Gastrocnemius medialis (tissue), 4 donors: ENCODE measurements around the gene COL11A2. TPM values are rescaled to one million over a fixed set of nuclear protein-coding genes. Genes with fewer than 3 reads are reported as not detected.

Experiments
- ATAC-seq, 2 donors: fragments of 150-250 bp; one replicate each; pipeline ENCODE4 v1.9.1; 2016
- DNase-seq, 2 donors: peaks; one replicate each; pipeline ENCODE4 v3.0.0-alpha.2; 2019
- H3K27ac ChIP-seq, 4 donors: fragments of 200-600 bp; sonication (generic); 1 replicate in 1 of 4; 2 replicates in 3 of 4; pipeline ENCODE4 v1.5.1; 2016 to 2018; ENCODE audit warnings: mild to moderate bottlenecking in 2 of 4, moderate library complexity in 1 of 4
- H3K27me3 ChIP-seq, 3 donors: fragments of 200-600 bp; sonication (generic) in 2 of 3; 1 replicate in 1 of 3; 2 replicates in 2 of 3; pipeline versions ENCODE4 v1.5.1 to v1.6.0; 2016 to 2019; ENCODE audit warnings: mild to moderate bottlenecking in 1 of 3, moderate library complexity in 1 of 3
- H3K36me3 ChIP-seq, 2 donors: fragments of 200-600 bp; sonication (generic) in 1 of 2; one replicate each; pipeline ENCODE4 v1.5.1; 2017 to 2018
- H3K4me1 ChIP-seq, 2 donors: fragments of 200-600 bp; sonication (generic) in 1 of 2; one replicate each; pipeline ENCODE4 v1.5.1; 2016 to 2017; ENCODE audit warnings: mild to moderate bottlenecking in 2 of 2
- H3K4me3 ChIP-seq, 4 donors: fragments of 200-600 bp; sonication (generic) in 3 of 4; 1 replicate in 1 of 4; 2 replicates in 3 of 4; pipeline ENCODE4 v1.5.1; 2016 to 2019; ENCODE audit warnings: mild to moderate bottlenecking in 2 of 4
- H3K9me3 ChIP-seq, 3 donors: fragments of 200-600 bp; sonication (generic) in 2 of 3; 1 replicate in 1 of 3; 2 replicates in 2 of 3; pipeline ENCODE4 v1.5.1; 2016 to 2019
- POLR2A ChIP-seq, 2 donors: fragments of 450-650 bp; IDR thresholded peaks; one replicate each; pipeline ENCODE4 v1.6.1; 2017; ENCODE audit warnings: antibody characterized with exemption in 2 of 2, mild to moderate bottlenecking in 2 of 2, moderate library complexity in 2 of 2
- in situ Hi-C, 4 donors: fragments of 200-750 bp; cut with MboI; loops; one replicate each; pipeline versions ENCODE4 v1.15.0 to v1.8.0; 2017; ENCODE audit warnings: low sequenced_read_pairs in 4 of 4
- intact Hi-C: fragments of 100-400 bp; cut with DNase I; formaldehyde crosslinking; loops from one replicate; pipeline ENCODE4 v1.15.1; 2023; ENCODE audit warnings: low total_unique reads
- total RNA-seq, 4 donors: library from RNA; depleted of rRNA; stranded (reverse); fragments of >200 nt; gene quantifications; one replicate each; pipeline versions ENCODE4 v1.1.0 to v1.2.3, GENCODE V29; 2016
- TF ChIP-seq, protein P1 (sequence below), 5 experiments: fragments of 450-650 bp in 3 of 5; fragments of 200-600 bp in 2 of 5; sonication (generic) in 2 of 5; IDR thresholded peaks in 4 of 5; conservative IDR thresholded peaks in 1 of 5; 1 replicate in 4 of 5; 2 replicates in 1 of 5; pipeline ENCODE4 v1.5.1; 2016 to 2019; ENCODE audit warnings: antibody characterized with exemption in 5 of 5, mild to moderate bottlenecking in 3 of 5, moderate library complexity in 3 of 5

Gene COL11A2
- total RNA-seq, 4 donors from 2014 or later: 0.31 to 0.92 (median 0.47) TPM

DNA sequence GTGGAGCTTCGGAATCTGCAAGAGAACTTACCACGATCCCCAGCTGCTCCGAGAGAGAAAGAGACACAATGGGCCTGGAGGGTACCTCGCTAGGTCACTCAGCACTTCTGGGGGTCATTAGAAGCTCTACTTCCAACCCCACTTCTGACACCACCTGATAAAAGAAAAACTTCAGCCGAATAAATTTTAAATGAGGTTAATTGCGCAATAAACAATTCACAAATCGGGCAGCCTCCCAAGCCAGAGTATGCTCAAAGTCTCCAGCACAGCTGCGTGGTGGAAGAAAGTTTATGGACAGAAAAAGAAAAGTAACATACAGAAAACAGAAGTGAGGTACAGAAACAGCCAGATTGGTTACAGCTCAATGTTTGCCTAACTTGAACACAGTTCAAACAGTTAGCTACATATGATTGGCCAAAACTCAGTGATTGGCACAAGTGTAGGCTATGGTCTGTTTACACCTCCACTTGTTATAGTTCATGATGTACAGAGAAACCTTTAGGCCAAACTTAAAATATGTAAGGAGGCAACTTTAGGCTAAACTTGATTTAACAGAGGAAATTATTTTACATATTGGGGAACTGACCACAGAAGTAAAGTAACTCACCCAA lies 52.6 kb downstream of the COL11A2 start:
- no peak for ATAC-seq
- Histone ChIP-seq H3K27me3 (peaks cover 0 to 5% (median 3%) of the 10 kb centered on the region in 3 donors), H3K4me1 (no peaks in the 10 kb centered on the region), H3K27ac (no peak overlapping the region), H3K36me3 (no peaks in the 10 kb centered on the region), H3K9me3 (no peaks in the 10 kb centered on the region), H3K4me3 (no peak overlapping the region)
- DNase-seq: no peak
- TF ChIP-seq, protein P1, sequence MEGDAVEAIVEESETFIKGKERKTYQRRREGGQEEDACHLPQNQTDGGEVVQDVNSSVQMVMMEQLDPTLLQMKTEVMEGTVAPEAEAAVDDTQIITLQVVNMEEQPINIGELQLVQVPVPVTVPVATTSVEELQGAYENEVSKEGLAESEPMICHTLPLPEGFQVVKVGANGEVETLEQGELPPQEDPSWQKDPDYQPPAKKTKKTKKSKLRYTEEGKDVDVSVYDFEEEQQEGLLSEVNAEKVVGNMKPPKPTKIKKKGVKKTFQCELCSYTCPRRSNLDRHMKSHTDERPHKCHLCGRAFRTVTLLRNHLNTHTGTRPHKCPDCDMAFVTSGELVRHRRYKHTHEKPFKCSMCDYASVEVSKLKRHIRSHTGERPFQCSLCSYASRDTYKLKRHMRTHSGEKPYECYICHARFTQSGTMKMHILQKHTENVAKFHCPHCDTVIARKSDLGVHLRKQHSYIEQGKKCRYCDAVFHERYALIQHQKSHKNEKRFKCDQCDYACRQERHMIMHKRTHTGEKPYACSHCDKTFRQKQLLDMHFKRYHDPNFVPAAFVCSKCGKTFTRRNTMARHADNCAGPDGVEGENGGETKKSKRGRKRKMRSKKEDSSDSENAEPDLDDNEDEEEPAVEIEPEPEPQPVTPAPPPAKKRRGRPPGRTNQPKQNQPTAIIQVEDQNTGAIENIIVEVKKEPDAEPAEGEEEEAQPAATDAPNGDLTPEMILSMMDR (IDR thresholded peaks at IDR 0.05 in 4 of 5, conservative IDR thresholded peaks at IDR 0.05 in 1 of 5): no peak
- TF ChIP-seq POLR2A (IDR thresholded peaks at IDR 0.05): no peak
- in situ Hi-C loops: no loop called here
- intact Hi-C loops: loop anchor here (10.0 kb wide), 1 partner anchor 135 kb away; the partner anchor contains the start of gene HLA-DOA

DNA sequence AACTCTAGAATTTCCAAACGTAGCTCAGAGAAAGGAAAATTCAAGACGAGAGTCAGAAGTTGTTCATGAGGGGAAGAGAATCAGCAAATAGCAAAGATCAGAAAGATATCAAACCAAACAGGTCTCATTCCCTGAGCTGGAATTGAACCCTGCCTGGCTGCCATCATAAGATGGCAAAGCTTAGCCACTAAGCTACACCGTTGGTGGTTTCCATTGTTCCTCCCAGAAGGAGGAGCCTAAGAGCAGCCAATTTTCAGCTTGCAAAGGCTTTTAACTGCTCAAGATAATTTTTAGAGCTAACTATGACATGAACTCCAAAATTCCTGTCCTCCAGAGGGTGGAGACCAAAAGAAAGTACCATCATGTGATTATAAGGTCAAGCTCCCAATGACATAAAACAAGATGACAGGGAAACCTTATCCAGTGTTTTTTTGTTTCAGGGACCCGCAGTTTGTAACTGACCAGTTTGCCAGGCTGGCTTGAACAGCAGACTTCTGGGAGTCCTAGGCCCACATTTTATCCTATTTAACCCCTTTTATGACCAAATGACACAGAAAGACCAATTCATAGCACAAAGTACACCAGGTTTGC lies 55.9 kb downstream of the COL11A2 start:
- Histone ChIP-seq H3K9me3 (no peaks in the 10 kb centered on the region), H3K4me3 (no peak overlapping the region), H3K36me3 (no peaks in the 10 kb centered on the region), H3K27me3 (no peaks in the 10 kb centered on the region), H3K4me1 (no peaks in the 10 kb centered on the region), H3K27ac (no peak overlapping the region)
- intact Hi-C loops (no loop called here), in situ Hi-C loops (no loop called here)
- TF ChIP-seq POLR2A (IDR thresholded peaks at IDR 0.05): no peak
- TF ChIP-seq, protein P1 (IDR thresholded peaks at IDR 0.05 in 4 of 5, conservative IDR thresholded peaks at IDR 0.05 in 1 of 5): no peak
- no peak for DNase-seq
- ATAC-seq: no peak

- H3K27me3 ChIP-seq: no peaks in the 10 kb centered on the region
- no peaks in the 10 kb centered on the region for H3K4me1 ChIP-seq
- H3K9me3 ChIP-seq: no peaks in the 10 kb centered on the region
- in situ Hi-C loops (no loop called here), intact Hi-C loops (no loop called here)
- DNase-seq (no peak), ATAC-seq (no peak)
- H3K36me3 ChIP-seq: no peaks in the 10 kb centered on the region
- no peak overlapping the region for H3K4me3 ChIP-seq
- TF ChIP-seq, protein P1 (IDR thresholded peaks at IDR 0.05 in 4 of 5, conservative IDR thresholded peaks at IDR 0.05 in 1 of 5): no peak
- TF ChIP-seq POLR2A (IDR thresholded peaks at IDR 0.05): no peak
- no peak overlapping the region for H3K27ac ChIP-seq
Observed at GRCh38 chr6:33132081-33132524, 60.2 kb downstream of the COL11A2 start.

- intact Hi-C loops: no loop called here
- in situ Hi-C loops: loop anchor here in 1 of 4 donors (10.0 kb wide), 1 partner anchor 116 kb away; no protein-coding TSS in a partner anchor
- ATAC-seq (no peak), DNase-seq (no peak)
- Histone ChIP-seq H3K4me3 (no peak overlapping the region), H3K9me3 (no peaks in the 10 kb centered on the region), H3K4me1 (no peaks in the 10 kb centered on the region), H3K36me3 (no peaks in the 10 kb centered on the region), H3K27ac (no peak overlapping the region), H3K27me3 (no peaks in the 10 kb centered on the region)
- TF ChIP-seq POLR2A (IDR thresholded peaks at IDR 0.05): no peak
- TF ChIP-seq, protein P1 (IDR thresholded peaks at IDR 0.05 in 4 of 5, conservative IDR thresholded peaks at IDR 0.05 in 1 of 5): no peak
Observed at GRCh38 chr6:33128318-33128717, 63.9 kb downstream of the COL11A2 start.
